Endothelial cell of umbilical vein (primary cell): Measurements from ENCODE around the gene SLC24A1. TPM values are rescaled to one million over a fixed set of nuclear protein-coding genes. Genes with fewer than 3 reads are reported as not detected.

ENCODE experiments used
- BruUV-seq: library from RNA; stranded (reverse); fragments of 400-500 nt; replicated peaks from 2 replicates; lab custom pipeline; 2021; lab: Mats Ljungman, UMichigan
- CTCF ChIA-PET: fragments of 300-600, 350-600 bp; sonication (Branson Sonifier 250); formaldehyde crosslinking; loops from one replicate; lab custom pipeline; 2021; ENCODE audit warnings: antibody characterized with exemption, inconsistent platforms; lab: Charles Lee
- POLR2A ChIA-PET: fragments of 300-600, 350-600 bp; sonication (Branson Sonifier 250); formaldehyde crosslinking; loops from one replicate; lab custom pipeline; 2021; ENCODE audit warnings: antibody characterized with exemption, inconsistent platforms; lab: Charles Lee
- DNase-seq: peaks from one replicate; pipeline ENCODE4 v3.0.0-alpha.2; 2011; ENCODE audit warnings: low read depth, low spot score
- FAIRE-seq: peaks from 2 replicates; lab custom pipeline; 2011; peaks lifted over from hg19 to GRCh38; lab: Jason Lieb, UNC
- H2AFZ ChIP-seq: 2 replicates; pipeline ENCODE4 v1.6.0; 2012; ENCODE audit warnings: low read depth, low read length, control low read depth, inconsistent platforms
- H3K27ac ChIP-seq: 2 replicates; pipeline ENCODE4 v1.5.1; 2011; ENCODE audit warnings: low read depth, mild to moderate bottlenecking, control low read depth, low read length, moderate library complexity; ENCODE audit not compliant: insufficient read depth
- H3K27me3 ChIP-seq, 2 experiments: 2 replicates each; pipeline versions ENCODE4 v1.6.0 to v1.6.1; 2011; ENCODE audit warnings: low read length in 2 of 2, mixed read lengths in 1 of 2; ENCODE audit not compliant: control insufficient read depth in 2 of 2, insufficient read depth in 2 of 2
- H3K36me3 ChIP-seq, 2 experiments: 2 replicates in 1 of 2; 3 replicates in 1 of 2; pipeline ENCODE4 v1.5.1; 2011; ENCODE audit warnings: low read length in 2 of 2, mild to moderate bottlenecking in 1 of 2, moderate library complexity in 1 of 2; ENCODE audit not compliant: control insufficient read depth in 2 of 2, insufficient read depth in 2 of 2; ENCODE audit errors: extremely low read depth in 1 of 2
- H3K4me1 ChIP-seq: 3 replicates; pipeline ENCODE4 v1.5.1; 2011; ENCODE audit warnings: mild to moderate bottlenecking, low read length; ENCODE audit not compliant: control insufficient read depth, insufficient read depth; ENCODE audit errors: extremely low read depth
- H3K4me2 ChIP-seq: 2 replicates; pipeline ENCODE4 v1.6.1; 2011; ENCODE audit warnings: low read length, control low read depth, mixed read lengths; ENCODE audit not compliant: insufficient read depth
- H3K4me3 ChIP-seq, 3 experiments: fragments of 200-600 bp in 1 of 3; sonication (generic), shearing (Covaris generic) in 1 of 3; replicated peaks in 1 of 3; 2 replicates each; pipeline ENCODE4 v1.5.1; 2011 to 2016; ENCODE audit warnings: control low read depth in 3 of 3, low read length in 3 of 3, mild to moderate bottlenecking in 2 of 3, inconsistent platforms in 1 of 3, low read depth in 1 of 3, moderate library complexity in 1 of 3; ENCODE audit not compliant: insufficient read depth in 1 of 3
- H3K79me2 ChIP-seq: 2 replicates; pipeline ENCODE4 v1.6.0; 2012; ENCODE audit warnings: low read length, inconsistent platforms; ENCODE audit not compliant: control insufficient read depth, insufficient read depth
- H3K9ac ChIP-seq: replicated peaks from 2 replicates; pipeline ENCODE3; 2011; ENCODE audit warnings: low read length, control low read depth; ENCODE audit not compliant: insufficient read depth; ENCODE audit errors: extremely low read depth
- H3K9me1 ChIP-seq: replicated peaks from 3 replicates; pipeline ENCODE4 v1.6.0; 2011; ENCODE audit warnings: mild to moderate bottlenecking, low read length; ENCODE audit not compliant: control insufficient read depth, insufficient read depth; ENCODE audit errors: extremely low read depth
- H3K9me3 ChIP-seq: replicated peaks from 2 replicates; pipeline ENCODE4 v1.5.1; 2012; ENCODE audit warnings: low read length, inconsistent platforms; ENCODE audit not compliant: control insufficient read depth, insufficient read depth
- H4K20me1 ChIP-seq: replicated peaks from 2 replicates; pipeline ENCODE3; 2011; ENCODE audit warnings: mild to moderate bottlenecking, low read length; ENCODE audit not compliant: control insufficient read depth, insufficient read depth; ENCODE audit errors: extremely low read depth
- EZH2 ChIP-seq: IDR thresholded peaks from 2 replicates; pipeline ENCODE4 v1.6.1; 2012; ENCODE audit warnings: borderline replicate concordance, low read depth, mild to moderate bottlenecking, moderate library complexity, low read length, inconsistent platforms; ENCODE audit not compliant: severe bottlenecking
- FOS ChIP-seq: IDR thresholded peaks from 2 replicates; pipeline ENCODE4 v1.6.1; 2011; ENCODE audit warnings: mild to moderate bottlenecking, low read length, moderate library complexity, borderline replicate concordance; ENCODE audit not compliant: insufficient read depth
- GATA2 ChIP-seq: IDR thresholded peaks from 2 replicates; pipeline ENCODE4 v1.7.0; 2011; ENCODE audit warnings: low read depth, mild to moderate bottlenecking, moderate library complexity, mixed read lengths, low read length; ENCODE audit not compliant: insufficient read length, insufficient read depth
- JUN ChIP-seq: IDR thresholded peaks from 2 replicates; pipeline ENCODE4 v1.6.1; 2011; ENCODE audit warnings: borderline replicate concordance, low read depth; ENCODE audit not compliant: insufficient read length, insufficient read depth
- MYC ChIP-seq: IDR thresholded peaks from one replicate; pipeline ENCODE4 v1.6.1; 2011; ENCODE audit warnings: mild to moderate bottlenecking, low read depth, low read length
- POLR2A ChIP-seq: IDR thresholded peaks from 2 replicates; pipeline ENCODE4 v1.6.1; 2012; ENCODE audit warnings: low read depth, mild to moderate bottlenecking, control low read depth, low read length
- POLR2AphosphoS5 ChIP-seq: IDR thresholded peaks from 2 replicates; pipeline ENCODE4 v1.6.1; 2012; ENCODE audit warnings: low read depth, mild to moderate bottlenecking, control low read depth, low read length, moderate library complexity; ENCODE audit not compliant: insufficient read depth
- dilution Hi-C: fragments of 300-500 bp; cut with MboI; formaldehyde crosslinking; loops from one replicate; pipeline ENCODE4 v1.15.0; 2019; ENCODE audit warnings: low sequenced_read_pairs; ENCODE audit not compliant: extremely low pct_ligation_motif_present
- intact Hi-C: fragments of 100-400 bp; cut with micrococcal nuclease; formaldehyde crosslinking; loops from one replicate; pipeline ENCODE4 v1.10.0; 2022
- polyA plus RNA-seq, 4 experiments: library from polyadenylated mRNA; depleted of rRNA in 3 of 4; stranded (reverse) in 3 of 4; unstranded in 1 of 4; fragments of >200 nt; gene quantifications; 2 replicates each; pipeline versions ENCODE4 v1.2.1 to v1.2.3, GENCODE V29; 2011 to 2012; ENCODE audit warnings: missing spikeins in 1 of 4
- total RNA-seq: library from RNA; stranded (reverse); gene quantifications from 2 replicates; pipeline ENCODE4 v1.2.3, GENCODE V29; 2021
- TF ChIP-seq, protein P1 (sequence below), 2 donors: IDR thresholded peaks; 1 replicate in 1 of 2; 2 replicates in 1 of 2; pipeline ENCODE4 v1.5.1; 2011; ENCODE audit warnings: low read length in 2 of 2, mild to moderate bottlenecking in 2 of 2, moderate library complexity in 2 of 2, control low read depth in 1 of 2, inconsistent platforms in 1 of 2, low read depth in 1 of 2; ENCODE audit not compliant: insufficient read depth in 1 of 2; ENCODE audit errors: extremely low read depth in 1 of 2
- TF ChIP-seq, protein P2 (sequence below): IDR thresholded peaks from 2 replicates; pipeline ENCODE4 v1.6.1; 2011; ENCODE audit not compliant: insufficient read depth, insufficient read length

The SLC24A1 gene
- total and polyA plus RNA-seq, 2 donors (not counting 3 experiments of a cell fraction or from before 2014, with no cell fraction given), result 3.6 to 7.3 TPM

DNA sequence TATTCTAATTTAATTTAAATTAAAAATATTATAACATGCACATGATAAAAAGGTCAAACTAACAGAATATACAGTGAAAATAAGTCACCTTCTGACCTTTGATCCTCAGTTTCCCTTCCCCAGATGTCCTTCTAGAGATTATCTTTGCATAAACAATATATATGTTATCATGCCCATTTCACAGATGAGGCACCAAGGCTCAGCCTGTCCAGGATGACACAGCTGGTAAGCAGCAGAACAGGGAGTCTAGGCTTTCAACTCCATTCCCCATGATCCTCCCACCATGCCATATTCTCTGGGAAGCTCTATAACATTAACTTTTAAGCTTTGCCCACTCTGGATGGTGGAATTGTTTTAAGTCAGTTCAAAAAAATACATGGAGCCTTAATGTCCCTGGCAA lies 1.4 kb downstream of the SLC24A1 start:
- FAIRE-seq (no peak), DNase-seq (no peak)
- no peaks in the 10 kb centered on the region for H3K9me3 ChIP-seq
- H4K20me1 ChIP-seq, result no peaks in the 10 kb centered on the region
- dilution Hi-C loops, result no loop called here
- CTCF ChIA-PET, result no interaction called here
- H3K79me2 ChIP-seq, result no peaks in the 10 kb centered on the region
- no peak overlapping the region for H3K4me3 ChIP-seq
- no peak for TF ChIP-seq FOS
- TF ChIP-seq POLR2A, result no peak
- no peak for TF ChIP-seq GATA2
- TF ChIP-seq JUN, result no peak
- TF ChIP-seq, protein P1, sequence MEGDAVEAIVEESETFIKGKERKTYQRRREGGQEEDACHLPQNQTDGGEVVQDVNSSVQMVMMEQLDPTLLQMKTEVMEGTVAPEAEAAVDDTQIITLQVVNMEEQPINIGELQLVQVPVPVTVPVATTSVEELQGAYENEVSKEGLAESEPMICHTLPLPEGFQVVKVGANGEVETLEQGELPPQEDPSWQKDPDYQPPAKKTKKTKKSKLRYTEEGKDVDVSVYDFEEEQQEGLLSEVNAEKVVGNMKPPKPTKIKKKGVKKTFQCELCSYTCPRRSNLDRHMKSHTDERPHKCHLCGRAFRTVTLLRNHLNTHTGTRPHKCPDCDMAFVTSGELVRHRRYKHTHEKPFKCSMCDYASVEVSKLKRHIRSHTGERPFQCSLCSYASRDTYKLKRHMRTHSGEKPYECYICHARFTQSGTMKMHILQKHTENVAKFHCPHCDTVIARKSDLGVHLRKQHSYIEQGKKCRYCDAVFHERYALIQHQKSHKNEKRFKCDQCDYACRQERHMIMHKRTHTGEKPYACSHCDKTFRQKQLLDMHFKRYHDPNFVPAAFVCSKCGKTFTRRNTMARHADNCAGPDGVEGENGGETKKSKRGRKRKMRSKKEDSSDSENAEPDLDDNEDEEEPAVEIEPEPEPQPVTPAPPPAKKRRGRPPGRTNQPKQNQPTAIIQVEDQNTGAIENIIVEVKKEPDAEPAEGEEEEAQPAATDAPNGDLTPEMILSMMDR (IDR thresholded peaks at IDR 0.05; ENCODE audit: extremely low read depth in 1 of 2, insufficient read depth in 1 of 2, low read depth in 1 of 2, low read length in 2 of 2), result no peak
- TF ChIP-seq EZH2, result no peak
- TF ChIP-seq MYC, result no peak
- TF ChIP-seq, protein P2, sequence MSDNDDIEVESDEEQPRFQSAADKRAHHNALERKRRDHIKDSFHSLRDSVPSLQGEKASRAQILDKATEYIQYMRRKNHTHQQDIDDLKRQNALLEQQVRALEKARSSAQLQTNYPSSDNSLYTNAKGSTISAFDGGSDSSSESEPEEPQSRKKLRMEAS, result no peak
- no peak for TF ChIP-seq POLR2AphosphoS5
- intact Hi-C loops, result no loop called here
- H3K4me1 ChIP-seq, result no peaks in the 10 kb centered on the region
- H3K4me2 ChIP-seq, result no peak overlapping the region
- H3K9me1 ChIP-seq, result no peaks in the 10 kb centered on the region
- H3K9ac ChIP-seq, result no peak overlapping the region
- H3K27me3 ChIP-seq, result no peaks in the 10 kb centered on the region
- H3K27ac ChIP-seq, result no peak overlapping the region
- no peaks in the 10 kb centered on the region for H3K36me3 ChIP-seq
- no peak overlapping the region for H2AFZ ChIP-seq
- POLR2A ChIA-PET, result no interaction called here
- no TSS peak for BruUV-seq
